ENCODE results near the gene ZNF333.

DNA sequence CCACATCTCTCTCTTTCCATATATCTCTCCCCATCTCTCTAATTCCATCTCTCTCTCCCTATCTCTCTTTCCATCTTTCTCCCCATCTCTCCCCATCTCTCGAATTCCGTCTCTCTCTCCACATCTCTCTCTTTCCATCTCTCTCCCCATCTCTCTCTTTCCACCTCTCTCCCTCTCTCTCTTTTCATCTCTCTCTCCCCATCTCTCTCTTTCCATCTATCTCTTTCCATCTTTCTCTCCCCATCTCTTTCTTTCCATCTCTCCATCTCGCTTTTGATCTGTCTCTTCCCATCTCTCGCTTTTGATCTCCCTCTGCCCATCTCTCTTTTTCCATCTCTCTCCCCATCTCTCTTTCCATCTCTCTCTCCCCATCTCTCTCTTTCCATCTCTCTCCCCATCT is 40.8 kb upstream of the ZNF333 start:
- TF ChIP-seq POLR2AphosphoS5 (IDR thresholded peaks at IDR 0.05; ENCODE audit: low read depth, low read length) (no peak), POLR2A (IDR thresholded peaks at IDR 0.05; ENCODE audit: low read depth, low read length) (no peak), TAF1 (IDR thresholded peaks at IDR 0.05; ENCODE audit: borderline replicate concordance, low read depth, low read length) (no peak)
